ENCODE measurements around the gene TENT5A.

Gene TENT5A

DNA sequence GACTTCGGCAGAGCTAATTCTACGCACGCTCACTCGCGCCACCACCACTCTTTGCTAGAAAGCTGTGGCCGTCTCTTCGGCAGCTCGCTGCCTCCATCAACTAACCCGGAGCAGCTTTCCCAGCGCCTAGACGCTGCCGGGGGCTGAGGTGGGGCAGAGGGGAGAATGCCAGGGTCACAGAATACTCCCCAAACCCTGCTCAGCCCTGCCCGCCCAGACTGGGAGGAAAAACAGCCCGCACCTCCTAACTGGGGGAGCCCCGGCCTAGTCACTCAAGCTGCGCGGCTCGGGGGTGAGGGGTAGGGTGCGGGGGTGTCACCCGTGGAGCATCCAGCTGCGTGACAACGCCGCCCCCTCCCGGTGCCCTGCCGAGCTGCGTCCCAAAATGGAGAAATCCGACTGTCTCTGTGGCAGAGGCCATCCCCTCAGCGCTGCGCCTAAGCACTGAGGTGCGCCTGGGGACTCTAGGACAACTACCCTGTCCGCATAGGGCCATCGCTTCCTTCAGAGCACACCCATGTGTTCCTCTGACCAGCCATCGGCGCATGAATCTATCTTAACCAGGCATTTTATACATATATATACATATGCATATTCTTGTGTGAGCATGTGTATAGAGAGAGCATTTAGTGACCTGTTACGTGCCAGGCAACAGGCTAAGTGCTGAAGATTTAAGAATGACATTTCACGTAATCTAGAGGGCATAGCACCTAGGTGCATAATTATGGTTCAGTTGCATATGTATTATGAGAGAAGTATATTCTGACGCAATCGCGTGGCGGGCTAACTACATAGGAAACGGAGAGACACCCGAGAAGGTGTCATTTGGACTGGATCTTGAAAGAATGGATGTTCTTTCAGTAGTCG lies 1.5 kb upstream of the TENT5A start (continued):
- TF ChIP-seq ZNF561 (tag by site-specific recombination; IDR thresholded peaks at IDR 0.05; ENCODE audit: borderline replicate concordance): 0 out of 2 replicates have a peak, but pooled peaks have one; percentile 23
- no peak for TF ChIP-seq TCF7L2 (IDR thresholded peaks at IDR 0.05; ENCODE audit: borderline replicate concordance, low read depth, low read length)
- peak; percentile 51; the same call in 1 of the 2 replicates for TF ChIP-seq KLF8 (tag by site-specific recombination; IDR thresholded peaks at IDR 0.05)
- TF ChIP-seq, protein P1, sequence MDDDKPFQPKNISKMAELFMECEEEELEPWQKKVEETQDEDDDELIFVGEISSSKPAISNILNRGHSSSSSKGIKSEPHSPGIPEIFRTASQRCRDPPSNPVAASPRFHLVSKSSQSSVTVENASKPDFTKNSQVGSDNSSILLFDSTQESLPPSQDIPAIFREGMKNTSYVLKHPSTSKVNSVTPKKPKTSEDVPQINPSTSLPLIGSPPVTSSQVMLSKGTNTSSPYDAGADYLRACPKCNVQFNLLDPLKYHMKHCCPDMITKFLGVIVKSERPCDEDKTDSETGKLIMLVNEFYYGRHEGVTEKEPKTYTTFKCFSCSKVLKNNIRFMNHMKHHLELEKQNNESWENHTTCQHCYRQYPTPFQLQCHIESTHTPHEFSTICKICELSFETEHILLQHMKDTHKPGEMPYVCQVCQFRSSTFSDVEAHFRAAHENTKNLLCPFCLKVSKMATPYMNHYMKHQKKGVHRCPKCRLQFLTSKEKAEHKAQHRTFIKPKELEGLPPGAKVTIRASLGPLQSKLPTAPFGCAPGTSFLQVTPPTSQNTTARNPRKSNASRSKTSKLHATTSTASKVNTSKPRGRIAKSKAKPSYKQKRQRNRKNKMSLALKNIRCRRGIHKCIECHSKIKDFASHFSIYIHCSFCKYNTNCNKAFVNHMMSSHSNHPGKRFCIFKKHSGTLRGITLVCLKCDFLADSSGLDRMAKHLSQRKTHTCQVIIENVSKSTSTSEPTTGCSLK (tag by site-specific recombination; IDR thresholded peaks at IDR 0.05): no peak
- TF ChIP-seq, protein P2, sequence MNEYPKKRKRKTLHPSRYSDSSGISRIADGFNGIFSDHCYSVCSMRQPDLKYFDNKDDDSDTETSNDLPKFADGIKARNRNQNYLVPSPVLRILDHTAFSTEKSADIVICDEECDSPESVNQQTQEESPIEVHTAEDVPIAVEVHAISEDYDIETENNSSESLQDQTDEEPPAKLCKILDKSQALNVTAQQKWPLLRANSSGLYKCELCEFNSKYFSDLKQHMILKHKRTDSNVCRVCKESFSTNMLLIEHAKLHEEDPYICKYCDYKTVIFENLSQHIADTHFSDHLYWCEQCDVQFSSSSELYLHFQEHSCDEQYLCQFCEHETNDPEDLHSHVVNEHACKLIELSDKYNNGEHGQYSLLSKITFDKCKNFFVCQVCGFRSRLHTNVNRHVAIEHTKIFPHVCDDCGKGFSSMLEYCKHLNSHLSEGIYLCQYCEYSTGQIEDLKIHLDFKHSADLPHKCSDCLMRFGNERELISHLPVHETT (tag by site-specific recombination; IDR thresholded peaks at IDR 0.05): no peak
- no peak for TF ChIP-seq SALL2 (tag by site-specific recombination; IDR thresholded peaks at IDR 0.05; ENCODE audit: borderline replicate concordance)
- no peak for TF ChIP-seq ZSCAN16 (tag by site-specific recombination; IDR thresholded peaks at IDR 0.05)
- TF ChIP-seq ZBTB48 (tag by site-specific recombination; IDR thresholded peaks at IDR 0.05): no peak
- TF ChIP-seq SP2 (tag by site-specific recombination; IDR thresholded peaks at IDR 0.05): no peak
- peak; percentile 12; the same call in 1 of the 2 replicates for TF ChIP-seq GLIS2 (tag by site-specific recombination; IDR thresholded peaks at IDR 0.05)
- TF ChIP-seq, protein P3, sequence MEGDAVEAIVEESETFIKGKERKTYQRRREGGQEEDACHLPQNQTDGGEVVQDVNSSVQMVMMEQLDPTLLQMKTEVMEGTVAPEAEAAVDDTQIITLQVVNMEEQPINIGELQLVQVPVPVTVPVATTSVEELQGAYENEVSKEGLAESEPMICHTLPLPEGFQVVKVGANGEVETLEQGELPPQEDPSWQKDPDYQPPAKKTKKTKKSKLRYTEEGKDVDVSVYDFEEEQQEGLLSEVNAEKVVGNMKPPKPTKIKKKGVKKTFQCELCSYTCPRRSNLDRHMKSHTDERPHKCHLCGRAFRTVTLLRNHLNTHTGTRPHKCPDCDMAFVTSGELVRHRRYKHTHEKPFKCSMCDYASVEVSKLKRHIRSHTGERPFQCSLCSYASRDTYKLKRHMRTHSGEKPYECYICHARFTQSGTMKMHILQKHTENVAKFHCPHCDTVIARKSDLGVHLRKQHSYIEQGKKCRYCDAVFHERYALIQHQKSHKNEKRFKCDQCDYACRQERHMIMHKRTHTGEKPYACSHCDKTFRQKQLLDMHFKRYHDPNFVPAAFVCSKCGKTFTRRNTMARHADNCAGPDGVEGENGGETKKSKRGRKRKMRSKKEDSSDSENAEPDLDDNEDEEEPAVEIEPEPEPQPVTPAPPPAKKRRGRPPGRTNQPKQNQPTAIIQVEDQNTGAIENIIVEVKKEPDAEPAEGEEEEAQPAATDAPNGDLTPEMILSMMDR (tag by site-specific recombination; IDR thresholded peaks at IDR 0.05): peak; percentile 70
- TF ChIP-seq ZNF146 (tag by site-specific recombination; IDR thresholded peaks at IDR 0.05): no peak
- no peak for TF ChIP-seq MEIS1 (CRISPR knock-in tag; IDR thresholded peaks at IDR 0.05; ENCODE audit: borderline replicate concordance)
- no peak for TF ChIP-seq ZNF223 (tag by site-specific recombination; IDR thresholded peaks at IDR 0.05)
- no peak for TF ChIP-seq OVOL3 (tag by site-specific recombination; IDR thresholded peaks at IDR 0.05)
- TF ChIP-seq, protein P4, sequence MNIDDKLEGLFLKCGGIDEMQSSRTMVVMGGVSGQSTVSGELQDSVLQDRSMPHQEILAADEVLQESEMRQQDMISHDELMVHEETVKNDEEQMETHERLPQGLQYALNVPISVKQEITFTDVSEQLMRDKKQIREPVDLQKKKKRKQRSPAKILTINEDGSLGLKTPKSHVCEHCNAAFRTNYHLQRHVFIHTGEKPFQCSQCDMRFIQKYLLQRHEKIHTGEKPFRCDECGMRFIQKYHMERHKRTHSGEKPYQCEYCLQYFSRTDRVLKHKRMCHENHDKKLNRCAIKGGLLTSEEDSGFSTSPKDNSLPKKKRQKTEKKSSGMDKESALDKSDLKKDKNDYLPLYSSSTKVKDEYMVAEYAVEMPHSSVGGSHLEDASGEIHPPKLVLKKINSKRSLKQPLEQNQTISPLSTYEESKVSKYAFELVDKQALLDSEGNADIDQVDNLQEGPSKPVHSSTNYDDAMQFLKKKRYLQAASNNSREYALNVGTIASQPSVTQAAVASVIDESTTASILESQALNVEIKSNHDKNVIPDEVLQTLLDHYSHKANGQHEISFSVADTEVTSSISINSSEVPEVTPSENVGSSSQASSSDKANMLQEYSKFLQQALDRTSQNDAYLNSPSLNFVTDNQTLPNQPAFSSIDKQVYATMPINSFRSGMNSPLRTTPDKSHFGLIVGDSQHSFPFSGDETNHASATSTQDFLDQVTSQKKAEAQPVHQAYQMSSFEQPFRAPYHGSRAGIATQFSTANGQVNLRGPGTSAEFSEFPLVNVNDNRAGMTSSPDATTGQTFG (tag by site-specific recombination; IDR thresholded peaks at IDR 0.05; ENCODE audit: borderline replicate concordance): no peak
- TF ChIP-seq HOXD13 (CRISPR knock-in tag; IDR thresholded peaks at IDR 0.05; ENCODE audit: borderline replicate concordance): no peak
- TF ChIP-seq ZFHX2 (tag by site-specific recombination; conservative IDR thresholded peaks at IDR 0.05): peak; percentile 55; the same call in 1 of the 2 replicates
- TF ChIP-seq BCL11B (tag by site-specific recombination; IDR thresholded peaks at IDR 0.05; ENCODE audit: low read depth): no peak
- TF ChIP-seq ZNF426 (tag by site-specific recombination; IDR thresholded peaks at IDR 0.05): no peak
- TF ChIP-seq, protein P5, sequence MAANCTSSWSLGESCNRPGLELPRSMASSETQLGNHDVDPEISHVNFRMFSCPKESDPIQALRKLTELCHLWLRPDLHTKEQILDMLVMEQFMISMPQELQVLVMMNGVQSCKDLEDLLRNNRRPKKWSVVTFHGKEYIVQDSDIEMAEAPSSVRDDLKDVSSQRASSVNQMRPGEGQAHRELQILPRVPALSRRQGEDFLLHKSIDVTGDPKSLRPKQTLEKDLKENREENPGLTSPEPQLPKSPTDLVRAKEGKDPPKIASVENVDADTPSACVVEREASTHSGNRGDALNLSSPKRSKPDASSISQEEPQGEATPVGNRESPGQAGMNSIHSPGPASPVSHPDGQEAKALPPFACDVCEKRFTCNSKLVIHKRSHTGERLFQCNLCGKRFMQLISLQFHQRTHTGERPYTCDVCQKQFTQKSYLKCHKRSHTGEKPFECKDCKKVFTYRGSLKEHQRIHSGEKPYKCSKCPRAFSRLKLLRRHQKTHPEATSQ (tag by site-specific recombination; IDR thresholded peaks at IDR 0.05): no peak
- 0 out of 2 replicates have a peak, but pooled peaks have one; percentile 6 for TF ChIP-seq ZNF629 (tag by site-specific recombination; IDR thresholded peaks at IDR 0.05)
- TF ChIP-seq GFI1B (tag by site-specific recombination; IDR thresholded peaks at IDR 0.05): no peak
- TF ChIP-seq ZNF394 (tag by site-specific recombination; IDR thresholded peaks at IDR 0.05; ENCODE audit: borderline replicate concordance): peak; percentile 38; the same call in 1 of the 2 replicates
- TF ChIP-seq ZNF660 (tag by site-specific recombination; IDR thresholded peaks at IDR 0.05): no peak
- TF ChIP-seq ZNF560 (tag by site-specific recombination; IDR thresholded peaks at IDR 0.05; ENCODE audit: borderline replicate concordance): no peak
- TF ChIP-seq, protein P6, sequence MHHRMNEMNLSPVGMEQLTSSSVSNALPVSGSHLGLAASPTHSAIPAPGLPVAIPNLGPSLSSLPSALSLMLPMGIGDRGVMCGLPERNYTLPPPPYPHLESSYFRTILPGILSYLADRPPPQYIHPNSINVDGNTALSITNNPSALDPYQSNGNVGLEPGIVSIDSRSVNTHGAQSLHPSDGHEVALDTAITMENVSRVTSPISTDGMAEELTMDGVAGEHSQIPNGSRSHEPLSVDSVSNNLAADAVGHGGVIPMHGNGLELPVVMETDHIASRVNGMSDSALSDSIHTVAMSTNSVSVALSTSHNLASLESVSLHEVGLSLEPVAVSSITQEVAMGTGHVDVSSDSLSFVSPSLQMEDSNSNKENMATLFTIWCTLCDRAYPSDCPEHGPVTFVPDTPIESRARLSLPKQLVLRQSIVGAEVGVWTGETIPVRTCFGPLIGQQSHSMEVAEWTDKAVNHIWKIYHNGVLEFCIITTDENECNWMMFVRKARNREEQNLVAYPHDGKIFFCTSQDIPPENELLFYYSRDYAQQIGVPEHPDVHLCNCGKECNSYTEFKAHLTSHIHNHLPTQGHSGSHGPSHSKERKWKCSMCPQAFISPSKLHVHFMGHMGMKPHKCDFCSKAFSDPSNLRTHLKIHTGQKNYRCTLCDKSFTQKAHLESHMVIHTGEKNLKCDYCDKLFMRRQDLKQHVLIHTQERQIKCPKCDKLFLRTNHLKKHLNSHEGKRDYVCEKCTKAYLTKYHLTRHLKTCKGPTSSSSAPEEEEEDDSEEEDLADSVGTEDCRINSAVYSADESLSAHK (tag by site-specific recombination; IDR thresholded peaks at IDR 0.05): peak; percentile 2; the same call in 1 of the 2 replicates
